Left ventricle myocardium inferior (tissue), 1 donor: ENCODE measurements around the gene CDK5R1. TPM values are rescaled to one million over a fixed set of nuclear protein-coding genes. Genes with fewer than 3 reads are reported as not detected.
A peak's percentile ranks its signal among the peaks of the same experiment; 100 is the strongest.

Experiments used
- DNase-seq: peaks from one replicate; pipeline ENCODE4 v3.0.0-alpha.2; 2020
- H3K27ac ChIP-seq: fragments of 200-600 bp; replicated peaks from 2 replicates; pipeline ENCODE4 v1.8.0; 2021
- H3K27me3 ChIP-seq: fragments of 200-600 bp; 2 replicates; pipeline ENCODE4 v1.8.0; 2021; ENCODE audit warnings: low read depth
- H3K36me3 ChIP-seq: fragments of 200-600 bp; 2 replicates; pipeline ENCODE4 v1.8.0; 2021
- H3K4me1 ChIP-seq: fragments of 200-600 bp; 2 replicates; pipeline ENCODE4 v1.8.0; 2021
- H3K4me3 ChIP-seq: fragments of 200-600 bp; 2 replicates; pipeline ENCODE4 v1.8.0; 2021; ENCODE audit warnings: mild to moderate bottlenecking, moderate library complexity
- H3K9me3 ChIP-seq: fragments of 200-600 bp; replicated peaks from 2 replicates; pipeline ENCODE4 v1.8.0; 2021
- intact Hi-C: fragments of 100-400 bp; cut with micrococcal nuclease; formaldehyde crosslinking; loops from one replicate; pipeline ENCODE4 v1.11.0; 2022
- total RNA-seq: library from RNA; stranded (reverse); fragmentation: NEBNext Ultra II Directional; extraction: Animal tissue kit (Norgen Biotek cat#: 25700); gene quantifications from one replicate; pipeline ENCODE4 v1.2.1, GENCODE V29; 2021
- TF ChIP-seq, protein P1 (sequence below): fragments of 200-600 bp; IDR thresholded peaks from 2 replicates; pipeline ENCODE4 v1.8.0; 2021; ENCODE audit warnings: antibody characterized with exemption, mild to moderate bottlenecking, borderline replicate concordance
- donor health status: DM: no; HTN: yes; CAD: no; lungs with severe emphysema.

Gene CDK5R1
- total RNA-seq, 1 donor from 2014 or later = 1.5 TPM

GRCh38 chr17:32482568-32483320 is 4.0 kb upstream of the CDK5R1 start:
- Histone ChIP-seq H3K4me1 (peaks cover 56% of the 10 kb centered on the region), H3K4me3 (no peak overlapping the region), H3K27me3 (no peaks in the 10 kb centered on the region), H3K27ac (peak overlapping the region; percentile 73), H3K9me3 (no peaks in the 10 kb centered on the region), H3K36me3 (peaks cover 48% of the 10 kb centered on the region)
- no peak for DNase-seq
- intact Hi-C loops = no loop called here
- TF ChIP-seq, protein P1, sequence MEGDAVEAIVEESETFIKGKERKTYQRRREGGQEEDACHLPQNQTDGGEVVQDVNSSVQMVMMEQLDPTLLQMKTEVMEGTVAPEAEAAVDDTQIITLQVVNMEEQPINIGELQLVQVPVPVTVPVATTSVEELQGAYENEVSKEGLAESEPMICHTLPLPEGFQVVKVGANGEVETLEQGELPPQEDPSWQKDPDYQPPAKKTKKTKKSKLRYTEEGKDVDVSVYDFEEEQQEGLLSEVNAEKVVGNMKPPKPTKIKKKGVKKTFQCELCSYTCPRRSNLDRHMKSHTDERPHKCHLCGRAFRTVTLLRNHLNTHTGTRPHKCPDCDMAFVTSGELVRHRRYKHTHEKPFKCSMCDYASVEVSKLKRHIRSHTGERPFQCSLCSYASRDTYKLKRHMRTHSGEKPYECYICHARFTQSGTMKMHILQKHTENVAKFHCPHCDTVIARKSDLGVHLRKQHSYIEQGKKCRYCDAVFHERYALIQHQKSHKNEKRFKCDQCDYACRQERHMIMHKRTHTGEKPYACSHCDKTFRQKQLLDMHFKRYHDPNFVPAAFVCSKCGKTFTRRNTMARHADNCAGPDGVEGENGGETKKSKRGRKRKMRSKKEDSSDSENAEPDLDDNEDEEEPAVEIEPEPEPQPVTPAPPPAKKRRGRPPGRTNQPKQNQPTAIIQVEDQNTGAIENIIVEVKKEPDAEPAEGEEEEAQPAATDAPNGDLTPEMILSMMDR = no peak

DNA sequence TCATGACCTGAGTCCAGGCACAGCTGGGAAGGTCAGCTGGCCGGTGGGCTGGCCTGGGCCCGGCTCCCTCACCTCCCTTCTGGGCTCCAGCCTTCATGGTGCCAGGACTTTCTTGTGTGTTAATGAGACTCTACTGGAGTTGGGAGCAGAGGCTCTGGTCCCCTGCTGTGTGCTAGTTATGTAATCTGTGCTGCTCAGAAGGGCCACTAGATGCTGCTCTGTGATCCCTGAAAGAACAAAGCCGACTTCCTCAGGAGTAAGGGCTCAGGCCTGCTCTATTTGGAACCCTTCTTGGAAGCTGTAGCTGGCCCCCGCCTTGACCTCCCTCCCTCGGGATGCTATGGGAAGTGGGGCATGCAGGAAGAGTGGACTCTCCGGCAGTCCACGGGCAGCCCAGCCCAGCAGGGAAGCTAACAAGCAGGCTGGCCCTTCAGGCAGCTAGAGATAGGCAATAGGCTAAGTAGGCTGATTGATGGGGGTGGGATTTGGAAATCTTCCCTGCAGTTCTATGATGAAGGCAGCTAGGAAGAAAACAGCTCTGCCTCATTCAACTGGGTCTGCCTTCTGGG is 3.3 kb upstream of the CDK5R1 start:
- no peak overlapping the region for H3K4me3 ChIP-seq
- peaks cover 53% of the 10 kb centered on the region for H3K4me1 ChIP-seq
- TF ChIP-seq, protein P1 = peak; percentile 80
- H3K27ac ChIP-seq = peak overlapping the region; percentile 73
- DNase-seq = peak; percentile 84
- H3K36me3 ChIP-seq = peaks cover 40% of the 10 kb centered on the region
- H3K27me3 ChIP-seq = no peaks in the 10 kb centered on the region
- H3K9me3 ChIP-seq = no peaks in the 10 kb centered on the region
- intact Hi-C loops = no loop called here

- Histone ChIP-seq H3K4me3 (no peak overlapping the region), H3K9me3 (no peaks in the 10 kb centered on the region), H3K4me1 (peaks cover 48% of the 10 kb centered on the region), H3K27me3 (no peaks in the 10 kb centered on the region), H3K27ac (peak overlapping the region; percentile 73), H3K36me3 (peaks cover 35% of the 10 kb centered on the region)
- no peak for DNase-seq
- intact Hi-C loops = no loop called here
- TF ChIP-seq, protein P1 = no peak
Measured at GRCh38 chr17:32484041-32484461, 2.7 kb upstream of the CDK5R1 start.

DNA sequence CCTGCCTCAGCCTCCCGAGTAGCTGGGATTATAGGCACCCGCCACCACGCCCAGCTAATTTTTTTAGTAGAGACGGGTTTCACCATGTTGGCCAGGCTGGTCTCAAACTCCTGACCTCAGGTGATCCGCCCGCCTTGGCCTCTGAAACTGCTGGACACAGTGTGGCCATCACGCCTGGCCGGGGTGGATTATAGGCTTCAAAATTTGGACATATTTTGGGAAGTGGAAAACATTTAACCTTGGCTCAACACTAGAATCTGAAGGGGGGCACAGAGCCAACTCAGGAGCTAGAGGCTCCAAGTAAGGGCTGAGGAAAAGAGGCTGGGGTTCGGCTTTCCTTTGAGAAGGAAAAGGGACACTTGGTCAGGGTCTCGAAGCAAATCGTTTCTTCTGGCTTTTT is 2.2 kb upstream of the CDK5R1 start:
- Histone ChIP-seq H3K36me3 (peaks cover 29% of the 10 kb centered on the region), H3K27me3 (no peaks in the 10 kb centered on the region), H3K4me1 (peaks cover 48% of the 10 kb centered on the region), H3K4me3 (no peak overlapping the region), H3K27ac (peak overlapping the region; percentile 73), H3K9me3 (no peaks in the 10 kb centered on the region)
- DNase-seq = no peak
- TF ChIP-seq, protein P1 = no peak
- intact Hi-C loops = no loop called here

GRCh38 chr17:32485261-32486110 is 1.3 kb upstream of the CDK5R1 start:
- TF ChIP-seq, protein P1 = no peak
- no peak for DNase-seq
- peak overlapping the region; percentile 69 for H3K4me3 ChIP-seq
- no peaks in the 10 kb centered on the region for H3K9me3 ChIP-seq
- no peaks in the 10 kb centered on the region for H3K27me3 ChIP-seq
- intact Hi-C loops = no loop called here
- peaks cover 21% of the 10 kb centered on the region for H3K36me3 ChIP-seq
- peaks cover 48% of the 10 kb centered on the region for H3K4me1 ChIP-seq
- peak overlapping the region; percentile 85 for H3K27ac ChIP-seq
